ENCODE data around the gene C11orf91. TPM values are rescaled to one million over a fixed set of nuclear protein-coding genes. Genes with fewer than 3 reads are reported as not detected.

C11orf91 gene
- total and polyA plus RNA-seq, 2 of the 4 experiments (the other 2 are of a cell fraction): 0.10 TPM; not detected in 1

- no peak for TF ChIP-seq ELK1 (IDR thresholded peaks at IDR 0.05; ENCODE audit: borderline replicate concordance, low read depth, low read length)
Measured at GRCh38 chr11:33669598-33670249, 30.9 kb downstream of the C11orf91 start (continued).

GRCh38 chr11:33668951-33669596 is 31.6 kb downstream of the C11orf91 start:
- Histone ChIP-seq H3K23ac (ENCODE audit: low read depth, low read length) (peak overlapping the region; percentile 70), H2BK20ac (ENCODE audit: low read depth, low read length) (peak overlapping the region; percentile 80; the same call in 1 of the 2 replicates), H2BK15ac (ENCODE audit: low read depth, low read length) (peak overlapping the region; percentile 61; the same call in 2 of the 3 replicates), H2AK5ac (ENCODE audit: low read depth, low read length) (peak overlapping the region; percentile 69; the same call in 1 of the 2 replicates), H3K4me2 (ENCODE audit: low read depth, low read length) (no peak overlapping the region), H3K4me1 (ENCODE audit: control insufficient read depth, insufficient read depth, low read length) (peaks cover 9% of the 10 kb centered on the region), H3K9me1 (ENCODE audit: insufficient read depth, low read length) (peaks cover 15% of the 10 kb centered on the region), H4K91ac (ENCODE audit: insufficient read depth, low read depth, low read length) (peak overlapping the region; percentile 58; the same call in 1 of the 2 replicates), H3K14ac (replicated peaks; ENCODE audit: low read depth, low read length) (peak overlapping the region; percentile 89), H2BK5ac (ENCODE audit: low read depth, low read length, poor library complexity, severe bottlenecking) (peak overlapping the region; percentile 10), H2AK9ac (replicated peaks; ENCODE audit: low read depth, low read length, poor library complexity) (peak overlapping the region; percentile 13), H4K20me1 (ENCODE audit: insufficient read depth, low read length) (no peaks in the 10 kb centered on the region; the same call in 1 of the 2 replicates), H3K4me3 (ENCODE audit: insufficient read depth, low read depth, low read length) (no peak overlapping the region), H3K27me3 (ENCODE audit: control insufficient read depth, insufficient read depth, low read length) (no peaks in the 10 kb centered on the region), H3K18ac (ENCODE audit: low read depth, low read length) (no peak overlapping the region), H3K27ac (ENCODE audit: insufficient read depth, low read length) (no peak overlapping the region), H2AFZ (replicated peaks; ENCODE audit: low read length, poor library complexity) (no peak overlapping the region), H3K9me3 (ENCODE audit: control insufficient read depth, insufficient read depth, low read length) (no peaks in the 10 kb centered on the region), H2BK120ac (ENCODE audit: low read depth, low read length) (peak overlapping the region; percentile 39), H3K36me3 (ENCODE audit: control insufficient read depth, insufficient read depth, low read length) (no peaks in the 10 kb centered on the region), H3K4ac (ENCODE audit: low read depth, low read length) (peak overlapping the region; percentile 58), H3K9ac (ENCODE audit: low read depth, low read length) (no peak overlapping the region), H3K79me1 (ENCODE audit: low read depth in 1 of 2, low read length in 2 of 2) (peaks cover 0 to 6% of the 10 kb centered on the region in 2 experiments; a peak in 1 of 4 replicates), H4K8ac (ENCODE audit: low read depth in 2 of 2, low read length in 2 of 2) (no peak overlapping the region; a peak in 1 of 4 replicates), H3K56ac (ENCODE audit: extremely low read depth, insufficient read depth, low read length) (no peak overlapping the region), H4K5ac (ENCODE audit: low read depth, low read length) (no peak overlapping the region)
- ATAC-seq (ENCODE audit: low read depth) (no peak), DNase-seq (no peak)
- no TSS peak for BruUV-seq (replicated peaks)
- ChIA-PET POLR2A (ENCODE audit: unreplicated experiment) (no interaction called here), CTCF (interaction anchor here (1.0 kb wide), 1 partner anchor 16 kb away, joined by 3 read pairs; no protein-coding TSS in a partner anchor)
- WGBS, 2 experiments (ENCODE audit: extremely low coverage in 2 of 2, insufficient read length in 1 of 2): 100% methylated on average over 1 of the region's 6 CpGs; no CpG with 5 or more reads in 1 of the 2 experiments
- in situ Hi-C loops (cut with MboI; ENCODE audit: low sequenced_read_pairs): no loop called here
- intact Hi-C loops (cut with micrococcal nuclease): no loop called here
- no peak for TF ChIP-seq SMC3 (IDR thresholded peaks at IDR 0.05; ENCODE audit: low read depth, low read length)
- dilution Hi-C loops (cut with HindIII; ENCODE audit: low sequenced_read_pairs, unreplicated experiment): no loop called here

All from IMR-90 (cell line).